ENCODE measurements around the gene CPB1.

- no peak for TF ChIP-seq GATA2 (IDR thresholded peaks at IDR 0.05; ENCODE audit: low read depth, low read length)
- no peak for TF ChIP-seq GATA3 (IDR thresholded peaks at IDR 0.05; ENCODE audit: low read depth, low read length)
These were observed 2.3 kb downstream of the CPB1 start for GRCh38 chr3:148829926-148830325.
